Measurements from ENCODE around the gene TRPC4AP. TPM values are rescaled to one million over a fixed set of nuclear protein-coding genes. Genes with fewer than 3 reads are reported as not detected.

The TRPC4AP gene
- total RNA-seq, 1 donor: 98.8 TPM

GRCh38 chr20:35012227-35013069 lies 80.2 kb downstream of the TRPC4AP start:
- TF ChIP-seq CTCF (IDR thresholded peaks at IDR 0.05; ENCODE audit: extremely low read depth, low read depth, low read length): no peak
- Histone ChIP-seq H3K79me2 (ENCODE audit: insufficient read depth, low read length) (peaks cover 4% of the 10 kb centered on the region), H3K36me3 (ENCODE audit: insufficient read depth, low read length) (peaks cover 86% of the 10 kb centered on the region)

DNA sequence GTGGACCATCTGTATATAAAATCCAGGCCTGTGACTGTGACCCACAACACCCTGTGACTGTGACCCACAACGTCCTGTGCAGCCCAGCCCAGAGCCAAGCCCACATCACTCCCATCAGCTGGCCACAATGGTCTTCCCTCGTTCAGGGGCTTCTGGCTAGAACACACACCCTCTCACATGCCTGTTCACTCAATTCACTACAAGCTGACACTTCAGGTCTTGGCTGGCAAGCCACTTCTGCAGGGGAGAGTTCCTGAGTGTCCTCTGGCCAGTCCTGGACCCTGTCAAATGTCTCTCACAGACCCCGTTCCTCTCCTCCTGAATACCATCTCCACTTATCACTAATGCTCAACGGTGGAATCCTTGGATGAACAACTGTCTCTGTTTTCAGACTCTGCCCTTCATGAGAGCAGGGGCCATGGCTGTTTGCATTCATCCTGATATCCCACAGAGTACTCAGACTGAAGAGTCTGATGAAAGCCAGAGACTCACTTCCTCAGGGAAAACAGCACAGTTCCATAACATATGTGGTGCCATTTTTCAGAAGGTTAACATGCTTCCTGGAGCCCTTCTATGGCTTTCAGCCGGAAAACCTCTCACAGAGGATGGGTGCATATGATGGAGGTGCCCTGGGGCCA lies 80.9 kb downstream of the TRPC4AP start:
- Histone ChIP-seq H3K4me2 (ENCODE audit: insufficient read depth, low read length) (no peak overlapping the region), H3K9me3 (ENCODE audit: low read depth, low read length) (no peaks in the 10 kb centered on the region), H4K20me1 (ENCODE audit: insufficient read depth, low read length) (peaks cover 3% of the 10 kb centered on the region), H3K27ac (ENCODE audit: low read depth, low read length) (no peak overlapping the region), H3K4me1 (ENCODE audit: insufficient read depth, low read length) (no peaks in the 10 kb centered on the region), H3K36me3 (ENCODE audit: insufficient read depth, low read length) (peaks cover 91% of the 10 kb centered on the region), H2AFZ (ENCODE audit: low read length) (no peak overlapping the region), H3K79me2 (ENCODE audit: insufficient read depth, low read length) (peaks cover 3% of the 10 kb centered on the region), H3K27me3 (ENCODE audit: insufficient read depth, low read length) (no peaks in the 10 kb centered on the region), H3K4me3 (ENCODE audit: insufficient read depth, low read length) (no peak overlapping the region)
- peak; percentile 68 for DNase-seq (ENCODE audit: insufficient read length, low spot score, missing footprints)
- TF ChIP-seq CTCF (IDR thresholded peaks at IDR 0.05; ENCODE audit: extremely low read depth, low read depth, low read length): no peak

More at GRCh38 chr20:35012227-35013069, 80.2 kb downstream of the TRPC4AP start:
- no peaks in the 10 kb centered on the region for H3K9me3 ChIP-seq (ENCODE audit: low read depth, low read length)
- peaks cover 8% of the 10 kb centered on the region for H4K20me1 ChIP-seq (ENCODE audit: insufficient read depth, low read length)
- H3K27ac ChIP-seq (ENCODE audit: low read depth, low read length): no peak overlapping the region
- no peaks in the 10 kb centered on the region for H3K27me3 ChIP-seq (ENCODE audit: insufficient read depth, low read length)
- no peak overlapping the region for H3K4me2 ChIP-seq (ENCODE audit: insufficient read depth, low read length)
- peak; percentile 10 for DNase-seq (ENCODE audit: insufficient read length, low spot score, missing footprints)
- H2AFZ ChIP-seq (ENCODE audit: low read length): no peak overlapping the region
- no peaks in the 10 kb centered on the region for H3K4me1 ChIP-seq (ENCODE audit: insufficient read depth, low read length)
- no peak overlapping the region for H3K4me3 ChIP-seq (ENCODE audit: insufficient read depth, low read length)

- DNase-seq (ENCODE audit: insufficient read length, low spot score, missing footprints): peak; percentile 64
- Histone ChIP-seq H3K27ac (ENCODE audit: low read depth, low read length) (no peak overlapping the region), H3K36me3 (ENCODE audit: insufficient read depth, low read length) (peaks cover 91% of the 10 kb centered on the region), H3K9me3 (ENCODE audit: low read depth, low read length) (no peaks in the 10 kb centered on the region), H3K79me2 (ENCODE audit: insufficient read depth, low read length) (no peaks in the 10 kb centered on the region), H2AFZ (ENCODE audit: low read length) (no peak overlapping the region), H3K4me3 (ENCODE audit: insufficient read depth, low read length) (no peak overlapping the region), H3K4me1 (ENCODE audit: insufficient read depth, low read length) (no peaks in the 10 kb centered on the region), H3K4me2 (ENCODE audit: insufficient read depth, low read length) (no peak overlapping the region), H4K20me1 (ENCODE audit: insufficient read depth, low read length) (peaks cover 8% of the 10 kb centered on the region), H3K27me3 (ENCODE audit: insufficient read depth, low read length) (no peaks in the 10 kb centered on the region)
- TF ChIP-seq CTCF (IDR thresholded peaks at IDR 0.05; ENCODE audit: extremely low read depth, low read depth, low read length): no peak
These were observed 82.0 kb downstream of the TRPC4AP start for GRCh38 chr20:35010405-35011192.

All from osteoblast (primary cell).